WERI-Rb-1 (cell line): ENCODE data around the gene S100A3.

Experiments used
- DNase-seq: peaks from one replicate; pipeline ENCODE4 v3.0.0-alpha.2; 2020
- H3K27ac ChIP-seq: fragments of 250-450 bp; sonication (Bioruptor Pico); 2 replicates; pipeline ENCODE4 v1.5.1; 2020; ENCODE audit warnings: mild to moderate bottlenecking, moderate library complexity
- H3K27me3 ChIP-seq: fragments of 250-450 bp; sonication (Bioruptor Pico); 2 replicates; pipeline ENCODE4 v1.5.1; 2021; ENCODE audit warnings: mild to moderate bottlenecking, low read depth, moderate library complexity; ENCODE audit not compliant: insufficient read depth, severe bottlenecking
- H3K36me3 ChIP-seq: fragments of 250-450 bp; sonication (Bioruptor Pico); 2 replicates; pipeline ENCODE4 v1.5.1; 2020; ENCODE audit warnings: mild to moderate bottlenecking, moderate library complexity
- H3K4me3 ChIP-seq: 2 replicates; pipeline ENCODE4 v1.5.1; 2011; ENCODE audit warnings: low read depth, mild to moderate bottlenecking, control low read depth, low read length
- H3K9me3 ChIP-seq: fragments of 250-450 bp; sonication (Bioruptor Pico); 2 replicates; pipeline ENCODE4 v1.5.1; 2021; ENCODE audit warnings: mild to moderate bottlenecking, moderate library complexity; ENCODE audit not compliant: severe bottlenecking
- CTCF ChIP-seq: IDR thresholded peaks from 2 replicates; pipeline ENCODE4 v1.5.1; 2011; ENCODE audit warnings: low read depth, mild to moderate bottlenecking, control low read depth, inconsistent platforms, low read length

Gene S100A3

GRCh38 chr1:153535242-153536011 lies 13.6 kb downstream of the S100A3 start, which contains the start of gene S100A6:
Gene S100A6, minus strand, starts transcription at chr1:153535991. Its CDS starts 652 bp downstream, at chr1:153535339.
- Histone ChIP-seq H3K4me3 (peak within 1 kb of the TSS; percentile 40), H3K36me3 (no peaks in the 10 kb centered on the region), H3K27me3 (no peaks in the 10 kb centered on the region), H3K9me3 (no peaks in the 10 kb centered on the region), H3K27ac (peak within 1 kb of the TSS; percentile 37)
- DNase-seq = no peak
- TF ChIP-seq CTCF = no peak

GRCh38 chr1:153534925-153535241 lies 14.2 kb downstream of the S100A3 start:
- H3K27me3 ChIP-seq = no peaks in the 10 kb centered on the region
- no peaks in the 10 kb centered on the region for H3K9me3 ChIP-seq
- DNase-seq = no peak
- no peak for TF ChIP-seq CTCF
- H3K4me3 ChIP-seq = no peak overlapping the region
- H3K27ac ChIP-seq = no peak overlapping the region
- no peaks in the 10 kb centered on the region for H3K36me3 ChIP-seq

DNA sequence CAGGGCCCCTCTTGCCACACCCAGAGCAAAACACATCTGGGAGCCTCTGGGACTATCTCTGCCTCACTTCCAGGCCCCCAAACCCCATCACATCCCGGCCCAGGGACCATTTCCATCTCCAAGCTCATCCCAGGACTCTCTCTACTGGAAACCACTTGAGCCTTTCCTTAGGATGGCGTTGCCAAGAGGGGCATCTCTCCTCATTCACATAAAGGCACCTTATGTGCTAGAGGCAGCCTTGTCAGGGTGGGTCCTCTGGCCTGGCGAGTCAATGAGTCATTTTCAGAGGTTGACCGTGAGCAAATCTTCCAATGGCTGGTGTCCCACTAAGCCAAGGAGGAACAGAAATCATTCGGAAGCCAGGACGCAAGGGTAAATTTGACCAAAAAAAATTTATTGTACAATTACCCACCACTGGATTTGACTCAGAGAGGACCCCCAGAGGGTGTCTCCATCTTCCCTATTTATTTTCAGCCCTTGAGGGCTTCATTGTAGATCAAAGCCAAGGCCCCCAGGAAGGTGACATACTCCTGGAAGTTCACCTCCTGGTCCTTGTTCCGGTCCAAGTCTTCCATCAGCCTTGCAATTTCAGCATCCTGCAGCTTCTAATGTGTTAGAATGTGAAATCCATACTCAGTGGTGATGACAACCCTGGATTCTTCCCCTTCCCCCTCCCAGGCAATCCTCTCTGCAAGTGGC lies 14.7 kb downstream of the S100A3 start:
- no peak for TF ChIP-seq CTCF
- no peaks in the 10 kb centered on the region for H3K9me3 ChIP-seq
- peak overlapping the region; percentile 81 for H3K27ac ChIP-seq
- H3K4me3 ChIP-seq = no peak overlapping the region
- no peaks in the 10 kb centered on the region for H3K27me3 ChIP-seq
- no peak for DNase-seq
- no peaks in the 10 kb centered on the region for H3K36me3 ChIP-seq

- TF ChIP-seq CTCF = no peak
- H3K27me3 ChIP-seq = no peaks in the 10 kb centered on the region
- H3K27ac ChIP-seq = peak overlapping the region; percentile 81
- H3K36me3 ChIP-seq = no peaks in the 10 kb centered on the region
- H3K4me3 ChIP-seq = peak overlapping the region; percentile 21
- DNase-seq = peak; percentile 85
- no peaks in the 10 kb centered on the region for H3K9me3 ChIP-seq
Measured at GRCh38 chr1:153533689-153534201, 15.3 kb downstream of the S100A3 start.

DNA sequence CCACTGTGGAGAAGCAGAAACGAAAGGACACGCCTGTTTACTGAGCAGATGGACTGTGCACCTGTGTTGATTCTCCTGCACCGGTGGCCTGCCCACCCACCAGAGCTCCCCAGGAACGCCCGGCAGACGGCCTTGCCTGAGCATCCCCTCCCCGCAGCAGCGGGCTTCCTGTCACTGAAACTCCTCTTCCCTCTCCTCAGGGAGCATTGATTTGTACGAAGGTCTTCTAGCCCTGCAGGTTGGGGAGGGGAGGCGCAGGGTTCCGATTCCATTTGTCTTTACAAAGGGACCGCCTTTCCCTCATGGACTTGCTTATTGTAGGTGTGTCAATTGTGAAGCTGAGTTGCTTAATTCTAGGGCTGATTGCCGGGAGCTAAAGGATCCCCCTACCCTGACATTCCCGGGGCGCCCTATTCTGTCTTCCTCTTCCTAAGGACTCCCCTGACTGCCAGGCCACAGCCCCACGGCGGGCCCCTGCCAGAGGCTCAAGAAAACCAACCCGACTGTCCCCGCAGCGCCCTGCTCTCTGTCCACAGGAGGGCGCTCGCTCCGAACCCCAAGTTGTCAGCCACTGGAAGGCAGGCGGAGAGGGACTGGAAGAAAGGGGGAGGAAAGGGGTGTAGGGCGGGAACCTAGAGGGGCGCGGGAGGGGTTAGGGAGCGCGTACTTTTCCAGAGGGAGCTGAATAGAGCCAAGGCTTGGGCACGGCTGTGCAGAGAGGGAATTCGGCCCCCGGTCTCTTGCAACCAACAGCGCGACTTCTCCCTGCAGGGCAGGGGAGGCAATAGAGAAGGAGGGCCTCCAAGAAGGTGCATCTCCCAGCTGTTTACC lies 16.1 kb downstream of the S100A3 start:
- Histone ChIP-seq H3K27ac (peak overlapping the region; percentile 81), H3K9me3 (no peaks in the 10 kb centered on the region), H3K27me3 (no peaks in the 10 kb centered on the region), H3K4me3 (peak overlapping the region; percentile 21), H3K36me3 (no peaks in the 10 kb centered on the region)
- peak; percentile 96 for TF ChIP-seq CTCF
- DNase-seq = peak; percentile 99
